Thyroid gland (tissue), 4 donors: ENCODE measurements around the gene PDIA2.

Experiments
- POLR2A ChIP-seq, 2 donors: fragments of 450-650 bp; IDR thresholded peaks; one replicate each; pipeline ENCODE4 v1.6.1; 2017; ENCODE audit warnings: antibody characterized with exemption in 2 of 2, mild to moderate bottlenecking in 2 of 2, moderate library complexity in 1 of 2
- TF ChIP-seq, protein P1 (sequence below), 6 experiments: fragments of 200-600 bp in 3 of 6; fragments of 450-650 bp in 3 of 6; sonication (generic) in 3 of 6; IDR thresholded peaks; one replicate each; pipeline ENCODE4 v1.5.1; 2016 to 2019; ENCODE audit warnings: antibody characterized with exemption in 6 of 6, mild to moderate bottlenecking in 2 of 6, inconsistent platforms in 1 of 6, moderate library complexity in 1 of 6

DNA sequence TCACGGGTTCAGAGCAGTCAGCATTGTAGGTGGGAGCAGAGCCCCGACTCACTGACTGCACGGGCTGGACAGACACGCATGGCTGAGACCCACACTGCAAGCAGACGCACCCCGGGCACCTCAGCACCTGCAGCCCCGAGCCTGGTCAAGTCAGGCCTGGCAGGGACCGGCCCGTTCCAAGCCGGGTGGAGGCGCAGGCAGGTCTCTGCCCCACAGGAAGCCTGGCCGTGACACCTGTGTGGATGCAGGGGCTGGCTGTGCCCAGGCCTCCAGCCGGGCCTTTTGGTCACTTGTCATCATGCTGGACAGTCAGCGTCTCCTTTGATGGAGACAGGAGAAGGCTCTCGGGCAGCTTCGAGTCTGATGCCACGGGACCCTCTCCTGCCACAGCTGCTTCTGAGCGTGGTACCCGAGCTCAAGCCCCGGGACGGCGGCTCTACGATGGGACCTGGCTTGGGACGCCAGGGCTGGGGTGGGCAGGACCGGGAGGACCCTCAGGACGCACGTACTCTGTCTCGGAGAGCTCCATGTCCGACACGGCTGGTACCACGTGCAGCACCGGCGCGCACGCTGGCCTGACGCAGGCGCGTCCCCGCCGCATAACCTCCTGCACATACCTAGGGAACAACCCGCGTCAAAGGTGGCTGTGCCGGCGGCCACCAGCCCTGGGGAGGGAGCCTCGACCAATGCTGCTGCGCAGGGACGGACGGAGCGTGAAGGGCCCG is 7.9 kb downstream of the PDIA2 start:
- TF ChIP-seq, protein P1, sequence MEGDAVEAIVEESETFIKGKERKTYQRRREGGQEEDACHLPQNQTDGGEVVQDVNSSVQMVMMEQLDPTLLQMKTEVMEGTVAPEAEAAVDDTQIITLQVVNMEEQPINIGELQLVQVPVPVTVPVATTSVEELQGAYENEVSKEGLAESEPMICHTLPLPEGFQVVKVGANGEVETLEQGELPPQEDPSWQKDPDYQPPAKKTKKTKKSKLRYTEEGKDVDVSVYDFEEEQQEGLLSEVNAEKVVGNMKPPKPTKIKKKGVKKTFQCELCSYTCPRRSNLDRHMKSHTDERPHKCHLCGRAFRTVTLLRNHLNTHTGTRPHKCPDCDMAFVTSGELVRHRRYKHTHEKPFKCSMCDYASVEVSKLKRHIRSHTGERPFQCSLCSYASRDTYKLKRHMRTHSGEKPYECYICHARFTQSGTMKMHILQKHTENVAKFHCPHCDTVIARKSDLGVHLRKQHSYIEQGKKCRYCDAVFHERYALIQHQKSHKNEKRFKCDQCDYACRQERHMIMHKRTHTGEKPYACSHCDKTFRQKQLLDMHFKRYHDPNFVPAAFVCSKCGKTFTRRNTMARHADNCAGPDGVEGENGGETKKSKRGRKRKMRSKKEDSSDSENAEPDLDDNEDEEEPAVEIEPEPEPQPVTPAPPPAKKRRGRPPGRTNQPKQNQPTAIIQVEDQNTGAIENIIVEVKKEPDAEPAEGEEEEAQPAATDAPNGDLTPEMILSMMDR (IDR thresholded peaks at IDR 0.05), result no peak
- no peak for TF ChIP-seq POLR2A (IDR thresholded peaks at IDR 0.05)
